Choroid plexus epithelial cell (primary cell): Measurements from ENCODE around the gene APOF.
A peak's percentile ranks its signal among the peaks of the same experiment; 100 is the strongest.

Source experiments
- DNase-seq: peaks from one replicate; pipeline ENCODE4 v3.0.0-alpha.2; 2010; ENCODE audit warnings: low read depth
- H3K4me3 ChIP-seq: 2 replicates; pipeline ENCODE4 v1.5.1; 2011; ENCODE audit warnings: low read depth, mild to moderate bottlenecking, control low read depth, low read length, moderate library complexity
- TF ChIP-seq, protein P1 (sequence below): conservative IDR thresholded peaks from 2 replicates; pipeline ENCODE4 v1.5.1; 2011; ENCODE audit warnings: low read depth, mild to moderate bottlenecking, control low read depth, inconsistent platforms, low read length, moderate library complexity

APOF gene

DNA sequence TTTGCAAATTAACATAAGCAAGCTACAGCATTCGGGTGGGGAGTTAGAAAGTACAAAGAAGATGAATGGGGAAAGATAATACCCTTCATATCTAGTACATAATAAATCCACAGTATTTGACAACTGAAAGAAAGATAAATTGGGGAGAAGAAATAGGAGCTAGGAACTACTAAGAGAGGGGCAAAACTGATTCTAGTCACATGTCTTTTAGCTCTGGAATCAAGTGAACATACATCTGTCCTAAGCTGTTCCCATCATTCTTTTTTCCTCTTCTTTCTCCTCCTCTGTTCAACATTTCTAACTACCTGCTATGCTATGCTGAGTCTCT, 15.3 kb upstream of the APOF start:
- TF ChIP-seq, protein P1, sequence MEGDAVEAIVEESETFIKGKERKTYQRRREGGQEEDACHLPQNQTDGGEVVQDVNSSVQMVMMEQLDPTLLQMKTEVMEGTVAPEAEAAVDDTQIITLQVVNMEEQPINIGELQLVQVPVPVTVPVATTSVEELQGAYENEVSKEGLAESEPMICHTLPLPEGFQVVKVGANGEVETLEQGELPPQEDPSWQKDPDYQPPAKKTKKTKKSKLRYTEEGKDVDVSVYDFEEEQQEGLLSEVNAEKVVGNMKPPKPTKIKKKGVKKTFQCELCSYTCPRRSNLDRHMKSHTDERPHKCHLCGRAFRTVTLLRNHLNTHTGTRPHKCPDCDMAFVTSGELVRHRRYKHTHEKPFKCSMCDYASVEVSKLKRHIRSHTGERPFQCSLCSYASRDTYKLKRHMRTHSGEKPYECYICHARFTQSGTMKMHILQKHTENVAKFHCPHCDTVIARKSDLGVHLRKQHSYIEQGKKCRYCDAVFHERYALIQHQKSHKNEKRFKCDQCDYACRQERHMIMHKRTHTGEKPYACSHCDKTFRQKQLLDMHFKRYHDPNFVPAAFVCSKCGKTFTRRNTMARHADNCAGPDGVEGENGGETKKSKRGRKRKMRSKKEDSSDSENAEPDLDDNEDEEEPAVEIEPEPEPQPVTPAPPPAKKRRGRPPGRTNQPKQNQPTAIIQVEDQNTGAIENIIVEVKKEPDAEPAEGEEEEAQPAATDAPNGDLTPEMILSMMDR: no peak
- DNase-seq: no peak
- no peak overlapping the region for H3K4me3 ChIP-seq

DNA sequence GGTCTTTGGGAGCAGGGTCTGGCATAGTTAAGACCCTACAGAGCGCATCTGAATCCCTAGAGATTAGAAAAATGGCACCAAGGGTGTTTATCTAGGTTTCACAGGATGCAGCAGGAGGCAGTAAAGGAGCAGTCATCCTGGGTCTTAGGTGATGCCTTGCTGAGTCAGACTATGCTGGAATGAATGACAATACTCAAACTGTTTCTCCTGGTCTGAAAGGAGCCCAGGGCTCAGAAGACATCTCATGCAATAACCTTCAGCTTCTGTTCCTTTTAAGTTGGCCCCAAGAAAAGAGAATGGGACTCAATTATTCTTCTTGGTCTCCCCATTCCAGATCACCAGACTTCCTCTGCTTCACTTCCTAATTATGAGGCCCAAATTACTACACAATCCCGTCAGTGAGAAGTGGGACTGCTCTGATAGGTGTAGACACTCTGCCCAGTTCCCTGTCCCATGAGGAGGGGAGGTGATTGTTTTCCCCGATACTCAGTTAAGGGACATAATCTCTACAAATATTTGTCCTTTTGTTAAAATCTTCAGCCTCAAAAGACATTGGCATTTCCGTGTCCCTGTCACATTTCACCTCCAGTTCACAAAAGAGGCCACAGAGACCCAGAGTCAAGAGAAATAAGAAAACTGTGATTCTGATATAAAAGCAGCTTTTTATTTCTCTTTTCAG, 14.8 kb upstream of the APOF start:
- TF ChIP-seq, protein P1: peak; percentile 46
- H3K4me3 ChIP-seq: no peak overlapping the region
- peak; percentile 59 for DNase-seq

DNA sequence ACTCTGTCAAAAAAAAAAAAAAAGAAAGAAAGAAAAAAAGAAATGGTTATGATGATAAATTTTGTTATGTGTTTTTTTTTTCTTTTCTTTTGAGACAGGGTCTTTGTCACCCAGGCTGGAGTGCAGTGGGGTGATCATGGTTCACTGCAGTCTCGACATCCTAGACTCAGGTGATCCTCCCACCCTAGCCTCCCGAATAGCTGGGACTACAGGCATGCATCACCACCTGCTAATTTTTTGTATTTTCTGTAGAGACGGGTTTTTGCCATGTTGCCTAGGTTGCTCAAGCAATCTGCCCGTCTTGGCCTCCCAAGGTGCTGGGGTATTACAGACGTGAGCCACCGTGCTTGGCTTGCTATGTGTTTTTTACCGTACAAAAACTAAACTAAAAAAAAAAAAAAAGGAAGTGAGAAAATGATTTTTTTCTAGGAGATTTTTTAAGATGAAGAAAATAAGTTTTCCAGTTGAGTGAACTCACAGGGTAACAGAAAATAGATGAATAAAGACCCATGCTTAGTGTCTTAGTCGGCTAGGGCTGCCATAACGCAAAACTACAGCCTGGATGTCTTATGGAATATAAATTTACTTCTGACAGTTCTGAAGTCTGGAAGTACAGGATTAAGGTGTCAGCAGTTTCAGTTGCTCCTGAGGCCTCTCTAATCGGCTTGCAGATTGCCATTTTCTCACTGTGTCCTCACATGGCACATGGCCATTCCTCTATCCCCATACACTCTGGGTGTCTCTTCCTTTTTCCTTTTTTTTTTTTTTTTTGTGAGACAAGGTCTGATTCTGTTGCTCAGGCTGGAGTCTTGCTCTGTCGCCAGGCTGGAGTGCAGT, 13.2 kb upstream of the APOF start:
- TF ChIP-seq, protein P1: no peak
- H3K4me3 ChIP-seq: no peak overlapping the region
- DNase-seq: no peak

DNA sequence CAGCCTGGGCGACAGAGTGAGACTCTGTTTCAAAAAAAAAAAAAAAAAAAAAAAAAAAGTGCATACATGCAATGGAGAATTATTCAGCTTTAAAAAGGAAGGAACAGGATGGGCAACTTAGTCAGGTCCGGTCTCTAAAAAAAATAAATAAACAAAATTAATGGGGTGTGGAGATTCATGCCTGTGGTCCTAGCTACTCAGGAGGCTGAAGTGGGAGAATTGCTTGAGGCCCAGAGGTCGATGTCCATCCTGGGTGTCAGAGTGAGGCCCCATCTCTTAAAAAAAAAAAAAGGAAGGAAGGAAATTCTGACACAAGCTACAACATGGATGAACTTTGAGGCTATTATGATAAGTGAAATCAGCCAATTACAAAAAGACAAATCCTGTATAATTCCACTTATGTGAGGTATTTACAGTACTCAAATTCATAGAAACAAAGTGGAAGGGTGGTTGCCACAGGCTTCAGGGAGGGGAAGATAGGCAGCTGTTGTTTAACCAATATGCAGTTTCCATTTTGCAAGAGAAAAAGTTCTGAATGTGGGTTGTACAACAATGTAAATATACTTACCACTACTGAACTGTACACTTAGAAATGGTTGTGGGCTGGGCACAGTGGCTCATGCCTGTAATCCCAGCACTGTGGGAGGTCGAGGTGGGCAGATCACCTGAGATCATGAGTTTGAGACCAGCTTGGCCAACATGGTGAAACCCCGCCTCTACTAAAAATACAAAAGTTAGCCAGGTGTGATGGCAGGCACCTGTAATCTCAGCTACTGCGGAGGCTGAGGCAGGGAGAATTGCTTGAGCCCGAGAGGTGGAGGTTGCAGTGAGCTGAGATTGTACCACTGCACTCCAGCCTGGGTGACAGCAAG, 12.3 kb upstream of the APOF start:
- no peak overlapping the region for H3K4me3 ChIP-seq
- TF ChIP-seq, protein P1: no peak
- no peak for DNase-seq

DNA sequence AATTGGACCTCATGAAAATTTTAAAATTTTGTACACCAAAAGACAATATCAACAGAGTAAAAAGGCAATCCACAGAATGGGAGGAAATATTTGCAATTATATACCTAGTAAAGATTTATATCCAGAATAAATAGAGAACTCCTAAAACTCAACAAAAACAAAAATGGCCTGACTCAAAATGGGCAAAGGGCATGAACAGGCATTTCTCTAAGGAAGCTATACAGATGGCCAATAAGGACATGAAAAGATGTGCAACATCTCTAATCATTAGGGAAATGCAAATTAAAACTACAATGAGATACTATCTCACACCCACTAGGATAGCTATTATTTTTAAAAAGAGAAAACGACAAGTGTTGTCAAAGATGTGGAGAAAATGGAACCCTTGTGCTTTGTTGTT, 10.9 kb upstream of the APOF start:
- no peak for DNase-seq
- TF ChIP-seq, protein P1: no peak
- no peak overlapping the region for H3K4me3 ChIP-seq

DNA sequence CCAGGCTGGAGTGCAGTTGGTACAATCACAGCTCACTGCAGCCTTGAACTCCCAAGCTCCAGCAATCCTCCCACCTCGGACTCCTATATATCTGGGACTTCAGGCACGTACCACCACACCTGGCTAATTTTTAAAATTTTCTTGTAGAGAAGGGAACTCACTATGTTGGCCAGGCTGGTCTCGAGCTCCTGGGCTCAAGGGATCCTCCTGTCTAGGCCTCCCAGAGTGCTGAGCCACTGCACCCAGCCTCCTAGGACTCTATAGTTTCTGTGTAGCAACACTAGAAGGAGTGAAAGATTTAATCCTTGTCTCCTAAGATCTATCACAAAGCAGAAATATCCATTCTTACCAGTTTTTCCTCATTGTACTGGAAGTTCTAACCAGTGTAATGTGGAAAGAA, 4.3 kb upstream of the APOF start:
- TF ChIP-seq, protein P1: no peak
- no peak for DNase-seq
- no peak overlapping the region for H3K4me3 ChIP-seq
